DMS153 (cell line): Measurements from ENCODE around the gene DENND1B.
"Not testable (repeated sequence)": the region's sequence is repeated elsewhere in the genome, so short reads cannot be mapped to it uniquely, and the experiment has no call there.

Source experiments
- DNase-seq: peaks from one replicate; lab custom pipeline; 2025; lab: John Stamatoyannopoulos, UW

Gene DENND1B

GRCh38 chr1:197743578-197743977 lies 31.7 kb downstream of the DENND1B start:
- DNase-seq, result no peak

GRCh38 chr1:197740992-197741391 lies 34.3 kb downstream of the DENND1B start:
- DNase-seq, result no peak

GRCh38 chr1:197738927-197739326 lies 36.4 kb downstream of the DENND1B start:
- DNase-seq, result no peak

- no peak for DNase-seq
Measured at GRCh38 chr1:197737916-197738315, 37.4 kb downstream of the DENND1B start.

- no peak for DNase-seq
Measured at GRCh38 chr1:197736685-197737084, 38.6 kb downstream of the DENND1B start.

DNA sequence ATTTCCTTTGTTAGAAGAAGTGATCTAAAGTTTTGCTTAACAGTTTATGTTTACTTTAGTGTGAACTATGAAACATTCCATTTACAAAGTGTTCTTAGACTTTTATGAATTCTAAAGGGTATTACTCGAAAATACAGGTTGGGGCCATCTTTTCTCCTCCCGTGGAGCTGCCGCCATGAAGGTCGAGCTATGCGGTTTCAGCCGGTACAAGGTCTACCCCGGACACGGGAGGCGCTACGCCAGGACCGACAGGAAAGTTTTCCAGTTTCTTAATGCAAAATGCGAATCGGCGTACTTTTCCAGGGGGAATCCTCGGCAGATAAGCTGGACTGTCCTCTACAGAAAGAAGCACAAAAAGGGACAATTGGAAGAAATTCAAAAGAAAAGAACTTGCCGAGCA lies 39.8 kb downstream of the DENND1B start:
- DNase-seq, result no peak

GRCh38 chr1:197733324-197733723 lies 42.0 kb downstream of the DENND1B start:
- DNase-seq, result no peak

DNA sequence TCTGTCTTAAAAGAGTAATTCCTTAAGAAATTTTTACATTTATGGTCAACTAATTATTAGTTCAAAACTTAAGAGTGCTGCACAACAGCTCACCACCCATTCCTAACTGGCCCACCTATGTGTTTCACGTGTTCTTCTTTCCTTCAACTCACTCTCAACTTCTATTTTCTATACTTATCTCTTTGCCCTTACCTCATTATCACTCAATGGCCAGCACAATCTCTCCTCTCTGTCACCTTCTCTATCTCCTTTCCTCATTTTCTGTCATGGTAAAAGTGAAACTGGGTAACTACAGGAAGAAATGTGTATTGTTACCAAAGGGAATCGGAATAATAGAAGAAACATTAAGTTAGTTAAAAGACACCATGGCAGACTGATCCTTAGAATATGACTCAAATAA lies 43.1 kb downstream of the DENND1B start:
- DNase-seq, result no peak

DNA sequence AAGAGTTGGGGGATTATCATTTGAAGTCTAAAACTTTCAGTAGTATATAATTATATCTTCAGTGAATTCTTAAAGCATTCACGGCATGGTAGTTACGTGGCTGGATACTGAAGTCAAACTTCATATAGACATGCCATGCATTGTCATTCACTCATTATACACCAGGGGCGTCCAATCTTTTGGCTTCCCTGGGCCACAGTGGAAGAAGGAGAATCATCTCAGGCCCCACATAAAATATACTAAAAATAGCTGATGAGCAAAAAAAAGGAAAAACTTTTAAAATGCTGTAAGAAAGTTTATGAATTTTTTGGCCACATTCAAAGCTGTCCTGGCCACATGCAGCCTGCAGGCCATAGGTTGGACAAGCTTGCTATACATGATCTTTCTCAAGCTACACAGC lies 43.8 kb downstream of the DENND1B start:
- DNase-seq, result no peak

GRCh38 chr1:197725976-197726375 lies 49.3 kb downstream of the DENND1B start:
- no peak for DNase-seq

DNA sequence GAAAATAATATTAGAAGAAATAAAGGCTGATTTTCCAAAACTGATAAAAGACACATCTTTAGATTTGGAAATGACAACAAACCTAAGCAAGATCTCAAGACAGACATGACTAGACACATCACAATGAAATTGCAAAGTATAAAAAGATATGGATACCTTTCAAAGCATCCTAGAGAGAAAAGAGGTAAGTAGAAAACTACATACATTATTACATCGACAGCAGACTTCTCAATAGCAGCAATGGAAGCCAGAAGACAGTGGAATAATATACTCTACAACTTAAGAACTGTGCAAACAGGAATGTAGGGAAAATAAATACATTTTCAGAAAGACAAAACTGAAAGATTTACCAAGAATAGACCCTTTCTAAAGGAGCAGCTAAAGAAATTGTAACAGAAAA lies 50.2 kb downstream of the DENND1B start:
- DNase-seq, result no peak

DNA sequence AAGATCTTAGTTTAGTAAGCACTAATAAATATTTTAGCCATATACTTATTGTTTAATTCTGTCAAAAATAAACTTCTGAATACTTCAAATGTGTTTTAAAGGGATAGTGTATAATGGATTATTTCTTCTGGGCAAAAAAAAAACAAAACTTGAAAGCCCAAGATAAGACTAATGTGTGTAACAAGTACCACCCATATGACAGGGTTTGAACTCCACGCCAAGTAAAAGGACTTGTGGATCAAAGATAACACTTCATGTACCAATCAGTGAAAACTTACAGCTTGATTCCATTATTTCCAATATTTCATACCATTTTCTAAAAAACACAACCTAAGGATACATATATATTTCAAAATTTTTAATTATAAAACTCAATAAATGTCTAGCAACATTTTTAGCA lies 59.5 kb downstream of the DENND1B start:
- no peak for DNase-seq

GRCh38 chr1:197706601-197707000 lies 68.7 kb downstream of the DENND1B start:
- DNase-seq, result no peak

DNA sequence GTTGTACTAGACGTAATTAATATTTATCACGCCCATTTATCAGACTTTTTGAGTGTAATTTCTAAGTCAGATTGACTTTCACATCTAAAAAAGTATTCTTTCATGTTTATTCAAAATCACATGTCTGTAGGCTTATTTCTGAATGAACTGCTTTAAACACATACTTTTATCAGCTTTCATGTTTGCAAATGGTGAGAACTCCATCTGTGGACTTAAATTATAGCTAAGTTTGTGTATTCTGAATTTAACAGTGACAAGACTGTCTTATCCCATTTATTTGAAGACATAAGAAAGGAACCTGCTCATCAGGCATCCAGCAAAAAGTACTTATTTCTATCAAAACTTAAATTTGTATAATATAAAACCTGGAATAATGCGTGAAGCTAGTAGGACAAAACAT lies 69.3 kb downstream of the DENND1B start:
- DNase-seq, result no peak

DNA sequence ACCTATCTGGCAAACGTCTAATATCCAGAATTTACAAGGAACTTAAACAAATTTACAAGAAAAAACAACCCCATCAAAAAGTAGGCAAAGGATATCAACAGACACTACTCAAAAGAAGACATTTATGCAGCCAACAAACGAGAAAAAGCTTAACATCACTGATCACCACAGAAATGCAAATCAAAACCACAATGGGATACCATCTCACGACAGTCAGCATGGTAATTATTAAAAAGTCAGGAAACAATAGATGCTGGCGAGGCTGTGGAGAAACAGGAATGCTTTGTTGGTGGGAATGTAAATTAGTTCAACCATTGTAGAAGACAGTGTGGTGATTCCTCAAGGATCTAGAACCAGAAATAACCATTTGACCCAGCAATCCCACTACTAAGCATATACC lies 74.6 kb downstream of the DENND1B start:
- not testable (repeated sequence) for DNase-seq

DNA sequence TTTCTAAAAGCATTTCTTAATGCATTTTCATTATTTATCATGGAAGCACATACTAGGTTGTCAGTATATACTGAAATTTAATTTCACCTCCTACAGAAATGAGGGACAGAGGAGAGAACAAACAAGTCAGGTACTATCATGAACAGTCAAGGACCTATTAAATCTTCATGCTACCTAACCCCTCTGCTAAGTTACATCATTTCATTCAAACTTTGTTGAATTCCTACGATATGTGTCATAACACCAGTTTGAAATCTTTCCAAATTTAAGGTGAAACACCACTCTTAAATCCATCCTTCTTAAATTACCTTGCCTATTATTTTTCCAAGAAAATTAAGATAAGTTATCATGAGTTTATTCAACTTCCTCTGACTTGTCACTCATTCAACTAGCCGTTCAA lies 78.9 kb downstream of the DENND1B start:
- DNase-seq, result no peak

- DNase-seq, result no peak
Measured at GRCh38 chr1:197695961-197696360, 79.3 kb downstream of the DENND1B start.

DNA sequence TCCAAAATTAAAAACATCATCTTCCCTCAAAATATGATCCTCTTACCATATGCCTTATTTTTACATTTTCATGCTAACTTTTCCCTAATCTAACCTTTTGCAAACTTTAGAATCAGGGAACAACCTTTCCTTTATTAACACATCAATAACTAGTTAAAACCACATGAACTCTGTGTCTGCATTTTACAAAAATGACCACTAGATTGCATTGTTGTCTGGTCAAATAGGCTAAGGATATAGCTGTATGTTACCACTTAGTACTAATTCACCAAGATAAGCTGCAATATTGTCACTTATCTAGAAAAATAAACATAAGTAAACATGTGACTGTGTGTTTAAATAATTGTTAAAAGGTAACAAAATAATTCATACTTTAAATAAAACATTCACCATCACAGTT lies 82.3 kb downstream of the DENND1B start:
- no peak for DNase-seq

DNA sequence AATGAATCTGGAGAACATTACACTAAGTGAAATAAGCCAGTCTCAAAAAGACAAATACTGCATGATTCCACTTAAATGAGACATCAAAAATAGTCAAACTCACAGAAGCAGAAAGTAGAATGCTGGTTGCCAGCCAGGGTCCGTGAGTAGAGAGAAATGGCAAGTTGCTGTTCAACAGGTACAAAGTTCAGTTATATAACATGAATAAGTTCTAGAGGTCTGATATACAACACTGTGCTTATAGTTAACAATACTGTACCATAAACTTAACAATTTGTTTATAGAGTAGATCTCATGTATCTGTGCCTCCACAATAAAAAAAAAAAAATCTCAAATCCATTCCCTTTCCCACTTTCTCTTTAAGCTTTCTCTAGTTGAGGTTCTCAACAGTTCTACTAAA lies 83.5 kb downstream of the DENND1B start:
- DNase-seq, result no peak

DNA sequence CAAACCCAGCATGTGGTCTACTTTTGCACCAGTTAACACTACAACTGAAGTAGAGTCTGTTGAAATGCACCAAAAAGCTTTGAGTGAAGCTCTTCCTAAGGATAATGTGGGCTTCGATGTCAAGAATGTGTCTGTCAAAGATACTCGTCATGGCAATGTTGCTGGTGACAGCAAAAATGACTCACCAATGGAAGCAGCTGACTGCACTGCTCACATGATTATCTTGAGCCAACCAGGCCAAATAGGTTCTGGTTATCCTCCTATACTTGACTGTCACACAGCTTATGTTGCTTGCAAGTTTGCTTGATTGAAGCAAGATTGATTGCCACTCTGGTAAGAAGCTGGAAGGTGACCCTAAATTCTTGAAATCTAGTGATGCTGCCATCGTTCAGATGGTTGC lies 85.2 kb downstream of the DENND1B start:
- DNase-seq, result no peak

- DNase-seq, result no peak
Measured at GRCh38 chr1:197688233-197688632, 87.0 kb downstream of the DENND1B start.

DNA sequence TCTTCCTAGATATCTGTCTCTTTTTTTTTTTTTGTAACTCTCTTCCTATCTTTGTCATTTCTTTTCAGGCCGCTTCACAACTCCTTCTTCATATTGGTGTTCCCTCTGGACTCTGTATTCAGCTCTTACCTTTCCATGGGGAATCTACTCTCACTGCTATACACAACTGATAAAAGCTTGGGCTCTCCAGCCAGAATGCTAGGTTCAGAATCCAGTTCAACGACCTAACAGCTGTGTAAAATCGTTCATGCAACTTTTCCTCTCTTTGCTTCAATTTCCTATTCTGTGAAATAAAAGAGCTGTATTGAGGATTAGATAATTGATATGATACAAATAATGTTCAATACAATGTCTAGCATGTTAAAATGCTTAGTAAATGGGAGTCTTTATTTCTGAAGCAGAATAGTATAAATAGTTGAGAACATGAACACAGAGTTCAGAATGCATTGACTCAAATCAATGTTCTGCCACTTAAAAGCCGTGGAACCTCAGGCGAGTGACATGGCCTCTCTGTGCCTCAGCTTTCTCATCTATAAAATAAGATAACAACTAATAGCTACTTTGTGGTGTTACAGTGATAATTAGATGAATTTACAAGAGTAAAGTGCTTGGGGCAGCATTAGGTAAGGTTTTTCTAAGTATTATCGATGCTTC lies 88.5 kb downstream of the DENND1B start:
- no peak for DNase-seq

GRCh38 chr1:197686231-197686630 lies 89.0 kb downstream of the DENND1B start:
- DNase-seq, result no peak

- DNase-seq, result no peak
Measured at GRCh38 chr1:197685785-197686184, 89.5 kb downstream of the DENND1B start.
